CD4-positive, alpha-beta T cell treated with Interleukin-4 for 1 hour (primary cell): ENCODE results near the gene GSTM4.
A peak's percentile ranks its signal among the peaks of the same experiment; 100 is the strongest.
"Not testable (repeated sequence)": the region's sequence is repeated elsewhere in the genome, so short reads cannot be mapped to it uniquely, and the experiment has no call there.

Experiments used
- DNase-seq, 2 donors: peaks; one replicate each; pipeline ENCODE4 v3.0.0-alpha.2; 2020 to 2022

Gene GSTM4

GRCh38 chr1:109639841-109640184 lies 16.1 kb upstream of the GSTM4 start:
- DNase-seq = no peak

GRCh38 chr1:109640285-109640865 lies 15.5 kb upstream of the GSTM4 start:
- peak; percentile 85 to 87 for DNase-seq

- no peak for DNase-seq
Measured at GRCh38 chr1:109641078-109641740, 14.7 kb upstream of the GSTM4 start.

GRCh38 chr1:109641861-109642260 lies 14.0 kb upstream of the GSTM4 start:
- DNase-seq = no peak

GRCh38 chr1:109642626-109643025 lies 13.3 kb upstream of the GSTM4 start:
- no peak for DNase-seq

- peak; percentile 83 to 84 for DNase-seq
Measured at GRCh38 chr1:109643385-109644230, 12.3 kb upstream of the GSTM4 start.

- DNase-seq = no peak
Measured at GRCh38 chr1:109644670-109645069, 11.2 kb upstream of the GSTM4 start.

- no peak for DNase-seq
Measured at GRCh38 chr1:109649491-109649914, 6.4 kb upstream of the GSTM4 start.

- no peak for DNase-seq
Measured at GRCh38 chr1:109650609-109651008, 5.3 kb upstream of the GSTM4 start.

- DNase-seq = no peak
Measured at GRCh38 chr1:109652402-109652801, 3.5 kb upstream of the GSTM4 start.

- DNase-seq = no peak
Measured at GRCh38 chr1:109653306-109653705, 2.6 kb upstream of the GSTM4 start.

- no peak for DNase-seq
Measured at GRCh38 chr1:109654519-109654918, 1.4 kb upstream of the GSTM4 start.

GRCh38 chr1:109657395-109657794 lies 1.5 kb downstream of the GSTM4 start:
- no peak for DNase-seq

- DNase-seq = no peak
Measured at GRCh38 chr1:109657970-109658369, 2.1 kb downstream of the GSTM4 start.

- no peak for DNase-seq
Measured at GRCh38 chr1:109658533-109659042, 2.7 kb downstream of the GSTM4 start.

- no peak for DNase-seq
Measured at GRCh38 chr1:109659145-109659544, 3.2 kb downstream of the GSTM4 start.

GRCh38 chr1:109659997-109660690 lies 4.2 kb downstream of the GSTM4 start:
- no peak for DNase-seq

- DNase-seq = not testable (repeated sequence)
Measured at GRCh38 chr1:109660691-109661026, 4.8 kb downstream of the GSTM4 start.

- DNase-seq = no peak
Measured at GRCh38 chr1:109661391-109661790, 5.5 kb downstream of the GSTM4 start.

GRCh38 chr1:109664671-109665070 lies 8.8 kb downstream of the GSTM4 start:
- no peak for DNase-seq

- DNase-seq = peak; percentile 75 to 79
Measured at GRCh38 chr1:109667452-109668122, 11.7 kb downstream of the GSTM4 start, which contains the start of gene GSTM2. TSS of gene GSTM2 (plus strand) at chr1:109668057. CDS start at chr1:109668116, 59 bp downstream.

- no peak for DNase-seq
Measured at GRCh38 chr1:109668123-109668775, 12.3 kb downstream of the GSTM4 start.
